OCI-LY3 (cell line): ENCODE measurements around the gene GSE1.

ENCODE experiments used
- CTCF ChIP-seq: fragments of 200-600, 300-600 bp; sonication (generic); IDR thresholded peaks from 2 replicates; pipeline ENCODE4 v1.5.1; 2014; ENCODE audit warnings: antibody characterized with exemption, low read length, low read depth
- EZH2phosphoT487 ChIP-seq: fragments of 200-600 bp; shearing (Covaris generic); IDR thresholded peaks from 2 replicates; pipeline ENCODE4 v1.6.1; 2018; ENCODE audit warnings: antibody characterized with exemption, mixed run types, low read depth

- no peak for TF ChIP-seq CTCF
- TF ChIP-seq EZH2phosphoT487: no peak
Observed at GRCh38 chr16:85704011-85704410, 90.9 kb downstream of the GSE1 start.
